Large intestine (tissue), 3 donors: ENCODE results near the gene BRD4. TPM values are rescaled to one million over a fixed set of nuclear protein-coding genes. Genes with fewer than 3 reads are reported as not detected.

Experiments used
- DNase-seq, 2 donors: peaks; one replicate each; pipeline versions ENCODE4 v3.0.0 to v3.0.0-alpha.2; 2013
- H3K27ac ChIP-seq: one replicate; pipeline ENCODE4 v1.5.1; 2013; ENCODE audit warnings: low read length
- H3K27me3 ChIP-seq: 2 replicates; pipeline ENCODE4 v1.6.1; 2013; ENCODE audit warnings: low read length; ENCODE audit not compliant: control insufficient read depth, insufficient read depth
- H3K36me3 ChIP-seq: 2 replicates; pipeline ENCODE4 v1.6.1; 2013; ENCODE audit warnings: low read length; ENCODE audit not compliant: control insufficient read depth, insufficient read depth
- H3K4me1 ChIP-seq: one replicate; pipeline ENCODE4 v1.6.1; 2013; ENCODE audit warnings: low read length; ENCODE audit not compliant: control insufficient read depth, insufficient read depth
- H3K4me3 ChIP-seq: one replicate; pipeline ENCODE4 v1.5.1; 2013; ENCODE audit warnings: low read length
- H3K9me3 ChIP-seq: one replicate; pipeline ENCODE4 v1.6.1; 2013; ENCODE audit warnings: mild to moderate bottlenecking, low read depth, low read length, moderate library complexity; ENCODE audit not compliant: control insufficient read depth
- WGBS: methylation state at CpG from one replicate; pipeline ENCODE4 v1.1.5; 2013; ENCODE audit warnings: low lambda C conversion rate; ENCODE audit not compliant: insufficient coverage; 5-methylcytosine and 5-hydroxymethylcytosine counted together
- polyA plus RNA-seq: library from polyadenylated mRNA; unstranded; fragments of 120-200 nt; gene quantifications from one replicate; pipeline ENCODE4 v1.2.1, GENCODE V29; 2013

BRD4 gene
- polyA plus RNA-seq, 1 donor = 39.1 TPM

DNA sequence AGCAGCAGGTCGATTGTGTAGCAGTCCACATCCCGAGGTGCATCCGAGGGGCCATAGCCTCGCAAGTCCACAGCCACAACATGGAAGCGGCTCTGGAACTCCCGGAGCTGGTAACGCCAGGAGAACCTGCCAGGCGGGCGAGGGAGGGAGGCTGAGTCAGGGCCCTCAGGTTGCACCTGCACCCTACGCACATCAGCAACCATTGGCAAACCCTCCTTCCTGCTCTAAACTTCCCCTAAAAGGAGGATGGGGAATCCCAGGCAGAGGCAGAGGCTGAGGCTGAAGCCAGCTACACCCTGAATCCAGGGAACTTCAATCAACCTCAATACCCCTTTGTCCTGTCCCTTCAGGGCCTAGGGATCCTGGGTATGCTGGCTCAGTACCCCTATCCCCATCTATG lies 101.1 kb downstream of the BRD4 start:
- no CpG with 5 or more reads among the region's 10 CpGs for WGBS
- peaks cover 6% of the 10 kb centered on the region for H3K36me3 ChIP-seq
- peaks cover 3% of the 10 kb centered on the region for H3K4me1 ChIP-seq
- H3K9me3 ChIP-seq = peaks cover 4% of the 10 kb centered on the region
- no peak overlapping the region for H3K4me3 ChIP-seq
- no peak overlapping the region for H3K27ac ChIP-seq
- no peak for DNase-seq
- H3K27me3 ChIP-seq = peaks cover 26% of the 10 kb centered on the region

DNA sequence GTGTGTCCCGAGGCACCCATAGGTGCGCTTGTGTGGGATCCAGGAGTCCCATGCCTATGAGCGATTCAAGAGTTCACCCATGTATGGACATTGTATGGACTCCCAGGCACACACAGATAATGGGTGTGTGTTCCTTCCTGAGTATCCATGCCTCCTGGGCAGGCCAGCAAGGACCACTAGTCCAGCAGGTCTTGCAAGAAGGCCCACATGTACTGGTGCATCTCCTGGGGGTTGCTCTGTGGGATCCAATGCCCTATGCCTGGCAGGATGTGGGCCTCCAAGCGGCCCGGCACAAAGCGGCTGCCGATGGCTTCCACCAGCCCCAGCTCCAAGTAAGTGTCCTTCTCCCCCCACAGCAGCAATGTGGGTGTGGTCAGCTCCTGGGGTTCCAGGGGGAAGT lies 105.1 kb downstream of the BRD4 start:
- WGBS = no CpG with 5 or more reads among the region's 7 CpGs
- no peak for DNase-seq
- H3K27ac ChIP-seq = no peak overlapping the region

GRCh38 chr19:15225760-15226159 lies 106.6 kb downstream of the BRD4 start:
- H3K27me3 ChIP-seq = peaks cover 19% of the 10 kb centered on the region
- DNase-seq = no peak
- no peak overlapping the region for H3K27ac ChIP-seq
- no peaks in the 10 kb centered on the region for H3K36me3 ChIP-seq
- no peak overlapping the region for H3K4me3 ChIP-seq
- no CpG with 5 or more reads among the region's 7 CpGs for WGBS
- H3K9me3 ChIP-seq = no peaks in the 10 kb centered on the region
- peaks cover 10% of the 10 kb centered on the region for H3K4me1 ChIP-seq

More for the DNA sequence above, 105.1 kb downstream of the BRD4 start:
- Histone ChIP-seq H3K27me3 (peaks cover 33% of the 10 kb centered on the region), H3K4me1 (peaks cover 12% of the 10 kb centered on the region), H3K36me3 (no peaks in the 10 kb centered on the region), H3K4me3 (no peak overlapping the region), H3K9me3 (no peaks in the 10 kb centered on the region)

DNA sequence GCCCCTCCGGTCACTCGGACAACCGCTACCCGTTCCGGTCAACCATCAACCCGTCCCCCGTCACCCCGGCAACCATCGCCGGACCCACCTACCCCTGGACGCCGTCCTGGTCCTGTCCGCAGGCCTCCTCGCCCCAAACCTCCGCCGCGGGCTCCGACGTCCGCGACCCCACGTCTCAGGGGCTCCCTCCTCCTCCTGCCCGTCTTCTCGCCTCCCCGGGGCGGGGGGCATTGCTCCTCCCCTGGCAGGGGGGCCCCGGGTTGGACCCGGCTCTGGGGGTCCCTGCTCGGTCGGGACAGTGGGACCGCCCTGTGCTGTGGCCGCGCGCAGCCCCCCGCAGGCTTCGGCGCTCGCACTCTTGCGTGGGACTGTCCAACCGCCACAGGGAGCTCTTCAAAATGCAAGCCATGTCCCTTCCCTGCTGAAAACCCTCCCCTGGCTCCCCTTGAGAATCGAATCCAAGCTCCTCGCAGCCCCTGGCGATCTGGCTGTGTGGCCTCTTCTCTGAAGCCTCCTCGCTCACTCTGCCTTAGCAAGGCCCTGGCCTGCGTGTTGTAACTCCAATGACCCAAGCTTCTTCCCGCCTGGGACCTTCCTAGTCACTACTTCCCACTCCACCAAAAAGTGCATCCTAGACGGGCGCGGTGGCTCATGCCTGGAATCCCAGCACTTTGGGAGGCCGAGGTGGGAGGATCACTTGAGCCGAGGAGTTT lies 108.5 kb downstream of the BRD4 start:
- H3K27ac ChIP-seq = peak overlapping the region; percentile 21
- peak overlapping the region; percentile 48 for H3K4me3 ChIP-seq
- peaks cover 19% of the 10 kb centered on the region for H3K27me3 ChIP-seq
- no peaks in the 10 kb centered on the region for H3K9me3 ChIP-seq
- no peaks in the 10 kb centered on the region for H3K36me3 ChIP-seq
- no peak for DNase-seq
- H3K4me1 ChIP-seq = peaks cover 10% of the 10 kb centered on the region
- WGBS = no CpG with 5 or more reads among the region's 51 CpGs

DNA sequence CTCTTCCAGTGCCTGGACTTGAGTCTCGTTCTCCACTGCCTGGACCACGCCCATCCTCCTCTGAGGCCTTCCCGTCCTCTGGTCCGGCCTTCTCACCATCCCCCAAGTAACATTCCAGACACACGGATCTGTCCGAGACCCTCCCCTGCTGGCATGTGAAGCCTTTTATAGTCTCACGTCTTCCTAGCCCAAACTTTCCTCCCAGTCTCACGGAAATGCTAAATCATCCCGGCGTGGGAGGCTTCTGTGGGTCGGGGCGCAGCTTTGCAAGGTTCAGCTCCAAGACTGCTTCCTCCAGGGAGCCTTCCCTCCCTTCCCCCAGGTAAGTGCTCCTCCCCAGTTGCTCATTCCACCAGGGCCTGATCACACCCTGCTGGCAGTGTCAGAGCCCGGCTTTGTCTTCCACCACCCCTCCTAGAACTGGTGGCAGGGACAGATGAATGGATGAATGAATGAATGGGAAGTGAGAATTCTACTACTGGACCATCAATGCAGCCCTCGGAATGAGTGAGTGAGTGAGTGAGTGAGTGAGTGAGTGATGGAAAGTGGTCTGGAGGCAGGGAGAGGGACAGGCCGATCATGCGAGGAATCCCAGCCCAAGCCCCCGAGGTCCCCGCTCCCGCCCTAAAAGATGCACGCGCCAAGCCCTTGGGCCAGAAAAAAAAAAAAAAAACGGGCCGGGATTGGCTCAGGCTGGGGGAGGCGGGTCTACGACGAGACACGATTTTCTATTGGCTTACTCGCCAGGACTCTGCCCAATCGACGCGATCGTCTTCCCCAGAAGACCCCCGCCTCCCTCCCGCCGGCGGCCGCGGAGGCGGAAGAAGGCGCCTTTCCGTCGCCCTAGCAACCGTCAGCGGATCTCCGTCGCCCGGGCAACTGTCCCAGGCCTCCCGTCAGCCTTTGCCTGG lies 109.3 kb downstream of the BRD4 start:
- Histone ChIP-seq H3K9me3 (no peaks in the 10 kb centered on the region), H3K36me3 (no peaks in the 10 kb centered on the region), H3K4me3 (peak overlapping the region; percentile 48), H3K27ac (no peak overlapping the region), H3K4me1 (peaks cover 10% of the 10 kb centered on the region), H3K27me3 (peaks cover 19% of the 10 kb centered on the region)
- peak; percentile 88 to 89 for DNase-seq
- no CpG with 5 or more reads among the region's 48 CpGs for WGBS

DNA sequence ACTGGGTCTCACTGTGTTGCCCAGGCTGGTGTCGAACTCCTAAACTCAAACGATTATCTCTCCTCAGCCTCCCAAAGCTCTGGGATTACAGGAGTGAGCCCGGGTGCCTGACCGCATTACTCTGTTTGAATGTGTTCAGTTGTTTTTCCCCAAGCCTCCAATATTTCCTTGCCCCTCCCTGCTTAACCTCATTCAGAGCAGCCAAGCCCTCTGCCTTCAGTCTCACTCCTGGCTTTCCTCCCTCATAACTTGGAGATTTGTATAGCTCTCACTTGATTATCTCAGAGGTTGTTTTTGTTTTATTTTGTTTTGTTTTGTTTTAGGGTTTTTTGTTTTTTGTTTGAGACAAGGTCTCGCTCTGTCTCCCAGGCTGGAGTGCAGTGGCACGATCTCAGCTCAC lies 111.5 kb downstream of the BRD4 start:
- Histone ChIP-seq H3K36me3 (no peaks in the 10 kb centered on the region), H3K4me1 (peaks cover 10% of the 10 kb centered on the region), H3K27ac (no peak overlapping the region), H3K27me3 (peaks cover 19% of the 10 kb centered on the region), H3K9me3 (no peaks in the 10 kb centered on the region), H3K4me3 (no peak overlapping the region)
- no CpG with 5 or more reads among the region's 6 CpGs for WGBS
- DNase-seq = no peak

DNA sequence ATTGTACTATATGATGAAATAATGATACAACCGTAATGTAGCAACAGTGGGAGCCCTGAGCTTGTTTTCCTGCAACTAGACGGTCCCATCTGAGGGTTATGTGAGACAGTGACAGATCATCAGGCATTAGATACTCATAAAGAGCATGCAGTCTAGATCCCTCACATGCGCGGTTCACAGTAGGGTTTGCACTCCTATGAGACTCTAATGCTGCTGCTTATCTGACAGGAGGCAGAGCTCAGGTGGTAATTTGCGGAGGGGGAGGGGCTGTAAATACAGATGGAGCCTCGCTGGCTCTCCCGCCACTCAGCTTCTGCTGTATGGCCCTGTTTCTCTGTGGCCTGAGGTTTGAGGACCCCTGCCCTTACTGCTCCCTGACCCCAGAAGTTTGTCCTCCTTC lies 113.8 kb downstream of the BRD4 start:
- Histone ChIP-seq H3K27ac (no peak overlapping the region), H3K4me1 (peaks cover 5% of the 10 kb centered on the region), H3K9me3 (no peaks in the 10 kb centered on the region), H3K4me3 (no peak overlapping the region), H3K27me3 (peaks cover 12% of the 10 kb centered on the region), H3K36me3 (no peaks in the 10 kb centered on the region)
- DNase-seq = no peak
- WGBS = no CpG with 5 or more reads among the region's 7 CpGs

DNA sequence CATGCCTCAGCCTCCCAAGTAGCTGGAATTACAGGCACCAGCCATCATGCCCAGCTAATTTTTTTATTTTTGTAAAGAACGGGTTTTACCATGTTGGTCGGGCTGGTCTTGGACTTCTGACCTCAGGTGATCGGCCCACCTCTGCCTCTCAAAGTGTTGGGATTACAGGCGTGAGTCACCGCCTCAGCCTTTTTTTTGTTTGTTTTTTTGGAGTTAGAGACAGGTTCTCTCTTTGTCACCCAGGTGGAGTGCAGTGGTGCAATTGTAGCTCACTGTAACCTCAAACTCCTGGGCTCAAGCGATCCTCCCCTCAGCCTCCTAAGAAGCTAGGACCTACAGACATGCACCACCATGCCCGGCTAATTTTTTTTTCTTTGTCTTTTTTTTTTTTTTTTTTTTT lies 116.0 kb downstream of the BRD4 start:
- H3K27me3 ChIP-seq = no peaks in the 10 kb centered on the region
- no peaks in the 10 kb centered on the region for H3K4me1 ChIP-seq
- H3K36me3 ChIP-seq = no peaks in the 10 kb centered on the region
- H3K9me3 ChIP-seq = no peaks in the 10 kb centered on the region
- WGBS = 40% methylated on average over 1 of the region's 7 CpGs
- H3K27ac ChIP-seq = no peak overlapping the region
- no peak overlapping the region for H3K4me3 ChIP-seq
- no peak for DNase-seq

DNA sequence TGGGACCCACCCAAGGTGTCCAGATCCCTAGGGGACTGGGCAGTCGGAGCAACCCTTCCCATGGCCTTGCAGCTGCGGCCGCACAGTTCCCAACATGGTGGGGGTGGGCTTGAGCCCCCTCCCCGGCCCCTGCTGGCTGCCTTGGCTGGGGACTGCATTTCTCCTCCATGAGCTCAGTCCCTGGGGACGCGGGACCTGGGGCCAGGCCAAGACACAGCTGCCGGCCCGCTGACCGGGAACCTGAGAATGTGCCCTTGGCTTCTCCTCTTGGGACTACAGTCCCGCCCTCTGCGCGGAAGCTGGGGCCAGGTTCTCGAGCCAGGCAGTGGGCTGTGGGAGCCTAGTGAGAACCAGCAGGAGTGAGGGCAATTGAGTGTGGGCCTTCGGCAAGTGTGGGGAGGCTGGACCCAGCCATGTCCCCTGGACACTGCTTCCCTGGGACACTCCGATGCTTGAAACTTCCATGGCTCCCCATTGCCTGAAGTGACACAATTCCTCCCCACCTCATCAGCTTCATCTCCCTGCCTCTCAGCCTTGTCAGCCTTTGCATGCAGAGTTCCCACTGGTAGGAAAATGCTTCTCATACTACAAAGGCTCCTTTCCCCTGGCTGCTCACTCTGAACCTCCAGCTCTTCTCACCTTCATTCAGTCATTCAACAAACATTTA lies 118.5 kb downstream of the BRD4 start:
- no peak overlapping the region for H3K4me3 ChIP-seq
- H3K9me3 ChIP-seq = no peaks in the 10 kb centered on the region
- H3K36me3 ChIP-seq = no peaks in the 10 kb centered on the region
- H3K27ac ChIP-seq = no peak overlapping the region
- WGBS = no CpG with 5 or more reads among the region's 15 CpGs
- H3K27me3 ChIP-seq = no peaks in the 10 kb centered on the region
- H3K4me1 ChIP-seq = no peaks in the 10 kb centered on the region
- DNase-seq = no peak

- Histone ChIP-seq H3K4me3 (no peak overlapping the region), H3K36me3 (no peaks in the 10 kb centered on the region), H3K27ac (no peak overlapping the region), H3K4me1 (no peaks in the 10 kb centered on the region), H3K27me3 (no peaks in the 10 kb centered on the region), H3K9me3 (no peaks in the 10 kb centered on the region)
- no peak for DNase-seq
- 100% methylated on average over 4 of the region's 12 CpGs for WGBS
These were observed 119.6 kb downstream of the BRD4 start for GRCh38 chr19:15212711-15213110.
